Measurements from ENCODE around the gene PRKCB.

DNA sequence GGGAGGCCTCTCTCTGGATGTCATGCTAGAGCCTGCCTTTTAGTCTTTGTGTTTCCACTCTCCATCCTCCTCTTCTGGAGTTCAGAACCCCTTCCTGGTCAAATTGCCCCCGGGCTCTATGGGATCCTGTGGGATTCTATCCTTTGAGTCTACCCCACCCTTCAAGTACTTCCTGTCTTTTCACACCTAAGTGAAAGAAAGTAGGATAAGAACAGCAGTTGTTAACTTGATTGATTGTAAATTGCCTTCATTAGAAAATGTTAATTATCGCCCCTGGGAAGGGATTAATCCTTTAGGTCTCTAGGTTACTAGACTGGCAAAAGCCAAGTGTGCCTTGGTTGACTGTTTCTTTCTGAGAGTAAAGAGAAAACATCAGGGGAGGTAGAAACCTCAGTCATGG, 30.1 kb downstream of the PRKCB start:
- TF ChIP-seq, protein P1, sequence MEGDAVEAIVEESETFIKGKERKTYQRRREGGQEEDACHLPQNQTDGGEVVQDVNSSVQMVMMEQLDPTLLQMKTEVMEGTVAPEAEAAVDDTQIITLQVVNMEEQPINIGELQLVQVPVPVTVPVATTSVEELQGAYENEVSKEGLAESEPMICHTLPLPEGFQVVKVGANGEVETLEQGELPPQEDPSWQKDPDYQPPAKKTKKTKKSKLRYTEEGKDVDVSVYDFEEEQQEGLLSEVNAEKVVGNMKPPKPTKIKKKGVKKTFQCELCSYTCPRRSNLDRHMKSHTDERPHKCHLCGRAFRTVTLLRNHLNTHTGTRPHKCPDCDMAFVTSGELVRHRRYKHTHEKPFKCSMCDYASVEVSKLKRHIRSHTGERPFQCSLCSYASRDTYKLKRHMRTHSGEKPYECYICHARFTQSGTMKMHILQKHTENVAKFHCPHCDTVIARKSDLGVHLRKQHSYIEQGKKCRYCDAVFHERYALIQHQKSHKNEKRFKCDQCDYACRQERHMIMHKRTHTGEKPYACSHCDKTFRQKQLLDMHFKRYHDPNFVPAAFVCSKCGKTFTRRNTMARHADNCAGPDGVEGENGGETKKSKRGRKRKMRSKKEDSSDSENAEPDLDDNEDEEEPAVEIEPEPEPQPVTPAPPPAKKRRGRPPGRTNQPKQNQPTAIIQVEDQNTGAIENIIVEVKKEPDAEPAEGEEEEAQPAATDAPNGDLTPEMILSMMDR (IDR thresholded peaks at IDR 0.05): no peak
- no peak for TF ChIP-seq POLR2A (IDR thresholded peaks at IDR 0.05)
